Hippocampal formation (tissue), 2 donors: ENCODE measurements around the gene WDR74.
A peak's percentile ranks its signal among the peaks of the same experiment; 100 is the strongest.
"Not testable (repeated sequence)": the region's sequence is repeated elsewhere in the genome, so short reads cannot be mapped to it uniquely, and the experiment has no call there.

Experiments used
- DNase-seq, 2 donors: peaks; one replicate each; lab custom pipeline; 2025; lab: John Stamatoyannopoulos, UW

Gene WDR74

DNA sequence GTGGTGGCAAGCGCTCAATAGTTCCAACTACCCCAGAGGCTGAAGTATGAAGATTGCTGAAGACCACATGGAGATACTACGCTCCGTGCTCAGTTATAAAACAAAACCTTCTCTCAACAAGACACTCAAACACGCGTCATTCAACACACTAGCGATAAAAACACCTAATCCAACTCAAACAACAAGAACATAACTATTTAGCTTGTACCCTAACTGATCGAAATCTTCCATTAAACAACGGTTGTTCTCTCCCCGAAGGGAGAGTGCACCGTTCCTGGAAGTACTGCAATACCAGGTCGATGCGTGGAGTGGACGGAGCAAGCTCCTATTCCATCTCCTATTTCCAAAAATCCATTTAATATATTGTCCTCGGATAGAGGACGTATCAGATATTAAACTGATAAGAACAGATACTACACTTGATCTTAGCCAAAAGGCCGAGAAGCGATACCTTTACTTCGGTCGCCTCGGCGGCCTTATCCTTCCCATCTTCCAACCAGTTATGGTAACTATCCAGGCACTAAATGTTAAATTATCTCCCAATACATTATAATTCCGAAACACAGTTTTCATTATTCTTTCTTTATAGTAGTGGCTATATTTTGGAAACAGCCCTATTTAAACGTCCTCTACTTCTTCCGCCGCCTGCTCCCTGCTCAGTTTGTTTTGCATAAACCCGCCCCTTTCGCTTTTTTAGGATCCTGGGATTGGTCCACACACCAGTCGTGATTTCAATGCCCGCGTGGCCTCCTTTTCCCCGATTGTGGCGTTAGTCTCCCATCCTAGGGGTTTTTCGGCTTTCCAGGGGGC, 2.2 kb upstream of the WDR74 start:
- DNase-seq: peak; percentile 79 to 97

GRCh38 chr11:62840721-62841360, 1.5 kb upstream of the WDR74 start:
- DNase-seq: peak in 1 of 2 donors; percentile 10

GRCh38 chr11:62835336-62835735, 4.1 kb downstream of the WDR74 start:
- DNase-seq: no peak

DNA sequence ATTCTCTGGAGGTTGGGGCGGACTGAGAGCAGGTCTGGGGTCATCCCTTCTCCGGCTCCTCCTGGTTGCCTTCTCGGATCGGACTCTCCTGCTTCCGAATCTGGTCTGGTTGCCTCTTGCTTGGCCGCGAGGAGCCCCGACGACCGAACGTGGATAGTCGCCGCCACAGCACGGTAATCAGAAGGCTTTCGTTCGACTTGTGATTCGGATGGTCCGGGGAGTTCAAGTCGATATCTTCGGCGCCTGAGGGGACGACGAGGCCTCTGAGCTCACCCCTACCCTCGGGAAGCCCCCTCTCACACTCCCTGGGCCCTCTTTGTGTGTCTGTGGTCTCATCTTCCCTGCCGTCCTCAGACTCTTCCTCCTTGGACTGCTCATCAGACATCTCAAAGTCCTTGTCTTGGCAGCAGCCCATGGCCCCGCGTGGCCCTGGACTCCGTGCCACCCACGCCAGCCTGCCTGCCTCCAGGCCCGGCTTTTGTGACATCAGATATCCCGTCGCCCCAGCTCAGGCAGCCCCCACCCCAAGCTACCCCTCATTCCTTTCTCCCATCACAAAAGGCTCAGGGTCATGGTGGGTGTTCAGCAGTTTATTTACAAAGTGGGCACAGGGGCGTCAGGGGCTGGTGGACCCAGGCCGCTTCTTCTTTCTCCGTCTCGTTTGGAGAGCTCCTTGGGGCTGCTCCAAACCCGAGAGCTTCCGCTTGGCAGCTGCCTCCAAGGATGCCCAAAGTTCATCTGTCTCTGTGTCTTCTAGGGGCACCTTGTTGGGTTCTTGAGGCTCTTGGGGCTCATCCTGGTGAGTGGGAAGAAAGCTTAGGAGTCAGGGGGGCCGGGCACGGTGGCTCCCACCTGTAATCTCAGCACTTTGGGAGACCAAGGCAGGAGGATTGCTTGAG, 6.8 kb downstream of the WDR74 start, which contains the start of gene TEX54:
TSS of gene TEX54 (minus strand) at position 506 of the 899 bp plus-strand sequence.
- DNase-seq: no peak

DNA sequence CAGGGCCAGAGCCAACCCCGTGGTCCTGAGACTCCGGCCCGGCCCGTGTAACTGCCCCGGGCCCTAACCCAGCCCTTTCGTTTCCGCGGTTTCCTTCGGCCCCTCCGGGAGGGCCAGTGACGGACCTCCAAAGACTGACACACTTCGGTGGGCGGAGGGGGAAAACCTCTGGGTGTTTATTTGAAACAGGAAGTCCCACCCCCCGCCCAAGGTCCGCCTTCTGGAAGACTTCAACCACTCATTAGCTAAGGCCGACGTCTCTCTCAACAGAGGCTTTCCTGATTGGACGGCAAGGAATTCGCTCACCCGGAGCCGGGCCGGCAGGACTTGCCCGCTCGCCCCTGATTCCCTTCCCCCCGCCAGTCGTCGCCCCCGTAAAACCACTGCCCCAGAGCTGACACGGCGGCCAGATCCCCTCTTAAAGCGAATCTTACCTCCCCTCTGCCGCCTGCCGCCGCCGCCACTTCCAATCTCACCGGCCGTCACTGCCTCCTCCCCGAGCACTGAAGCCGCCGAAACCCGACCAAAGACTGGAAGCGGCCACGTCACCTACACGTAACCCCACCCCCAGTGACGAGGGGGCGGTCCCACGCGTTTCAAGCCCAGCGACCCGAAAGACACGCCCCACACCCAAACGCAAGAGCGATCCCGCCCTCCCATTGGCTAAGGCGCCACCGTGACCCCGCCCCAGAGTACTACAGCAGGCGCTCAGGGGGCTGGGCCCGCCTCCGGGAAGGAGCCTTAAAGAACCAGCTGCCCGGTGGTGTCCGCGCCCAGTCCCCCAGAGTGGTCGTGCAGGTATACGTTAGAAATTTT, 7.7 kb downstream of the WDR74 start, which contains the start of gene STX5:
TSS of gene STX5 (minus strand) at position 532 of the 816 bp plus-strand sequence. CDS start 808 bp downstream, outside the sequence.
- DNase-seq: peak; percentile 96 to 99

DNA sequence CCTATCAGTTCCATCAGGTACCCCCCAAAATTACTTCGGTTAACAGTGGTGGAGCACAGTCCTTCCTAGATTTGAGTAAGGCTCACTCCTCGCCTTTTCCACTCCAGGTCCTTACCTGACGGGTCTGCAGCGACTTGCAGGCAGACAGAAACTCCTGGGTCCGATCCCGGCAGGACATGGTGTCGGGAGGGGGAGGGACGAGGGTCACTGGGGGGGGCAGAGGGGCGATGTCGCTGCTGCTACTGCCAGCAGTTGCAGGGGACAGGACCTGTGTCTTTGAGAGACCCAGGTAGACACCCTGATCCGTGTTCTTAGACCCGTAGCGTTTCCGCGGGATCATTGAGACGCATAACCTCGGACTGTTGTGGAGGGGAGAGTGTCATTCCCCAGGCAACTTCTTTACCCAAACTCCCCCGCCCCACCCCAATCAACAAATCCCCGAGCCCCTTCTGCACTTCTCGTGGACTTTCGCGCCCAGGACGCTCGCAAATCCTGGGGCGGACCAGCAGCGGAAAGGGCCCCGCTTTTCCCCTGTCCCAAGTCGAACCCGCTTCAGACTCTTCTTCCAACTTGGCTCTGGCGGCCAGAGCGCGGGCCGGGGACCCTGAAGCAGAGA, 8.4 kb downstream of the WDR74 start:
- DNase-seq: no peak

DNA sequence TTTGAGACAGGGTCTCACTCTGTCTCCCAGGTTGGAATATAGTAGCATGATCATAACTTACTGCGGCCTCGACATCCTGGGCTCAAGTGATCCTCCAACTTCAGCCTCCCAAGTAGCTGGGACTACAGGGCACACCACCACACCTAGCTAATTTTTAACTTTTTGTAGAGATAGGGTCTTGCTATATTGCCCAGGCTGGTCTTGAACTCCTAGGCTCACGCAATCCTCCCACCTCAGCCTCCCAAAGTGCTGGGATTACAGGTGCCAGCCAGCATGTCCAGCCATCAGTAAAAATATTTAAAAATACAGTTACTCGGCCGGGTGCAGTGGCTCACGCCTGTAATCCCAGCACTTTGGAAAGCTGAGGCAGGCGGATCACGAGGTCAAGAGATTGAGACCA, 11.3 kb downstream of the WDR74 start:
- not testable (repeated sequence) for DNase-seq

DNA sequence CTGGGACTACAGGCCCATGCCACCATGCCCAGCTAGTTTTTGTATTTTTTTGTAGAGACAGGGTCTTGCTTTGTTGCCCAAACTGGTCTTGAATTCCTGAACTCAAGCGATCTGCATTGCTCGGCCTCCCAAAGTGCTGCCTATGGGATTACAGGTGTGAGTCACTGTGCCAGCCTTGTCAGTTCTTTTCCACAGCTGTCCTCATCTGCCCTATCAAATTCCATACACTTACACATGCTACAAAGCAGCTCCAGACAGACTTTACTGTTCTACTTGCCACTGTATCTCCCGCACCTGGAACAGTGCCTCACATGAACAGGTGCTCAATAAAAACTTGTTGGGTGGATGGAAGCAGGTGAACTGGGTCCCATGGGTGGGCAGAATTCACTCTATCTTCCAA, 15.7 kb downstream of the WDR74 start:
- no peak for DNase-seq

- DNase-seq: no peak
Measured at GRCh38 chr11:62817129-62817528, 22.3 kb downstream of the WDR74 start.

- no peak for DNase-seq
Measured at GRCh38 chr11:62816557-62816956, 22.8 kb downstream of the WDR74 start.

- no peak for DNase-seq
Measured at GRCh38 chr11:62811659-62812058, 27.7 kb downstream of the WDR74 start.

- DNase-seq: no peak
Measured at GRCh38 chr11:62810748-62811147, 28.6 kb downstream of the WDR74 start.

GRCh38 chr11:62806611-62807121, 32.7 kb downstream of the WDR74 start:
- no peak for DNase-seq

GRCh38 chr11:62805961-62806441, 33.4 kb downstream of the WDR74 start:
- DNase-seq: no peak

DNA sequence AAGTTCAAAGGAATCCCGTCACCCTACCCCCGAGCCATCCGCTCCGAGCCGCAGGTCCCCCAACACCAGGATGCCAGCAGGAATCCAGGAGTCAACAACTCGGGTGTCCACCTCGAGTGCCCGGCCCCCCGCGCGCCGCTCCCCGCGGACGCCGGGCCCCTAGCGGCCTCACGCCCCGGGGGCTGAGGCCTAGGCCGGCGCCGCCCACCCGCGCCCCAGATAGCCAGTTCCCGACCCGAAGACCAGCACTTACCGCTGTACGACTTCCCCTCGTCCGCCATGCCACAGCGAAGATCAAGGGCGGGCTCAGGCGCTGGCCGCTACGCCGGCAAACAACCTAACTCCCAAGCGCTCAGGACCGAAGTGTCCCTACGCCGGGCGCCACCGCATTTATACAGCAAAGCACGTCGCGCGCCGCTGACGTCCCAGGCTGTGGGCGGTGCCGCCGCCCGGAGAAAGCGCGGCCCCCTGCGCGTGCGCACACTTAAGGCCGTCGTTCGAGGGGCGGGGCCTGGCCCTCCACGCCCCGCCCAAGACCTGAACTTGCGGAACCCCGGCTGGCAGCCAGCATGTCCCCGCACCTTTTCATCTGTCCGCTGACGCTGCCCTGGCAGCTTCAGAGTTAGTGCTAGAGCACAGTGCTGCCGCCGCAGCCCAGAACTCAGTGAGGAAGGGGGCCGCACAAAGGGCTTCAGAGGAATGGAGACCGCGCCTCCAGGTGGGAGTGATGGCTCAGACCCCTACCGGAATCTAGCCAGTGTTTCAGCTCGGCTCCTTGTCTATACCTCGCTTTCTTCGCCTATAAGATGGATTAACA, 34.1 kb downstream of the WDR74 start, which contains the start of gene NXF1:
TSS of gene NXF1 (minus strand) at position 365 of the 817 bp plus-strand sequence. CDS start at position 281, 84 bp downstream.
- DNase-seq: peak; percentile 91 to 93

DNA sequence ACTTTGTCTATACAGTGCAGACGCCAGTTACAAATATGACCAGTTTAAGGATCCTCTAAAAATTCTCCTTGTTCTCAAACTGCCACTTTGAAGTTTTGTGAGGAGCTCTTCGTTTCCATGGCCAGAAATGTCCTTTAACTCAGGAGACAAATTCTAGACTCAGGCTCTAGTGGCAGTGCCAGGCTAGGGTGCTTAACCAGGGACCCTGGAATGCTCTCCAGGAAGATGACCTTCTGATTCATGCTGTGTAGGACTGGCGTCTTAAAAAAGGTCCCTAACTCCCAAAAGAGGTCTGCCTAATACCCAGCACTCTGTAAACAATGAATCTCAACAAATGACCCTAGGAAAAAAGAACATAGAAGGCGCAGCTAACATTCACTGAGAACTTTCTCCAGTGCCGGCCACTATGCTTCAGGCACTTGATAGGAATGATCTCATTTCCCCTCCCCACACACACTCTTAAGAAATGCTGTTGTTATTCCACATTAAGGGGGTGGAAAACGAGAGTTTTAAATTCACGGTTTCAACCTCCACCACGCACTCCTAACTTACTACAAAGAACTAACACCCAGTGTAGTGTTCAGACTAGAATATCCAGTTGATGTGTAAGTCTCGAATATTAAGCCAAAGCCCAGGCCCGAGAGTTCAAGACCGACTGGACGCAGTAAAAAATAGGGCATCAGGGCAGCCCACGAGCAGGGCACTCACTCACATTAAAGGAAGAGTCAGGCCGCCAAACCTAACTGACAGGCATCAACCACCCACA, 34.9 kb downstream of the WDR74 start:
- no peak for DNase-seq

DNA sequence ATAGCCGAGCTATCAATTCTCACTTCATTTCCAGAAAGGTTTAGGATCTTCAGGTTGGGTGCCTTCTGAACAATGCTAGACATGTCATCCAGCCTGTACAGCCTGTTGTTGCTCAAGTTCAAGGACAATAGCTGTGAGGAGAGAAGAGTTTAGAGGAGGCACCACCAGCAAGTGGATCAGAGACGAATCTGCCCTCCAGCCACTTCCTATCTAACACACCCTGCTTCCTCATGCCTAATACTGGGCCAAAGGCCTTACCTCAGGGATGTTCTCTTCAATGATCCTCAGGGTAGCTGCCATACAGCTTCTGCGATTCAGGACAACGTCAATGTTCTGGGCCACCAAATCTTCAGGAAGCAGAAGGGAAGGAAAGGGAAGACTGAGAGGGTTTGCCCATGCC, 38.3 kb downstream of the WDR74 start:
- DNase-seq: no peak

DNA sequence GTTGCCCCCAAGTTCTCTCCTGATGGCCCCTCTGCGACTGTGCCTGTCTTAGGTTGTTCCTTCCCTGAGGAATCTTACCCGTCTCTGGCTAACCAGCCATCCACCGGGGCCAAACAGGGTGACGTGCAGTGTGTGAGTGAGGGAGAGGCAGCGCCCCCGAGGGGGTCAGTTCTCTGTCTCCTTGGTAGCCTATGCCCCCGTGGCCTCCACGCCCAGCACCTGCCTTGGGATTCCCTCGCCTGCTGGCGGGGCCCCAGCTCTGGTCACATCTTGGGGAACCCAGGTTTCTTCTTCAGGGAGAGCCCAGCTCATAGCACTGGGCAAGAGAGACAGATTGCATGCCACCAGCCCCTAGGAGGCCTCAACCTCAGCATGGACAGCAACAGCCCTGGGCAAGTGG, 39.9 kb downstream of the WDR74 start:
- no peak for DNase-seq

DNA sequence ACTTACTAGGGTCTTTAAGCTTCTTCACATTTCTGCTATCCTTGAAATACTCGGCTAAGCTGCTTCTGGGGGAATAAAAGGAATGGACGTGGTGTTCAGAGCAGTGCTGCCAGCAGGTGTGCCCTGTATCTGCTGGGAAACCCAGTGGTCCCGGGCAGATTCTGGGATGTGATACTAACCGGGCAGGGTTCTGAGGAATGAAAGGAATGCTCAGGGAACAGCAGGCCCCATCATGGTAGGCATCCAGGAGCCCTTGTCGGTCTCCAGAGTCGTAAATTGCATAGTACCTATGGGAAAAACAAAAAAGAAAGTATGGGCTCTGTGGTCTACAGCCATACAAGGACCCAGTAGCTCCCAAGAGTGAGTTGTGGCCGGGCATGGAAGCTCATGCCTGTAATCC, 43.1 kb downstream of the WDR74 start:
- no peak for DNase-seq
